Activated gamma-delta T cell treated with anti-CD3 and anti-CD28 coated beads, Interleukin-2, amount 50 U/mL, for 16 hours (primary cell): ENCODE results near the gene PIK3R3.

Experiments used
- DNase-seq: peaks from one replicate; pipeline ENCODE4 v3.0.0-alpha.2; 2020; ENCODE audit warnings: low read depth

PIK3R3 gene

DNA sequence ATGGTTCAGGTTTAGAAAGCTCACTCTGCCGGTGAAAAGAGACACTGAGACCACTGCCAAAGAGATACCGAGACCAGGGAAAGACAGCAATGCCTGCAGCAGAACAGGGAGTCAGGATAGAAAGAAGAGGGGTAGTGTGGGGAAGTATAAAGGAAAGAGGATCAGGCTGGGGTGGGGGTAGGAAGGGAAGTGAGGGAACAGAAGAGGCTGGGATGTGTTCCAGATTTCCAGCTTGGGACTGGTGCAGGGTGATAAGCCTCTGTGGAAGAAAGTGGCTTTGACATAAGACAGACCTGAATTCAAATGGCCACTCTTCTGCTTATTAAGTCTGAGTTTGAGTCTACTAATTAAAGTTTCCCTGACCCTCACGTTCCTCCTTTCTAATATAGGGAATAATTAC lies 105.9 kb downstream of the PIK3R3 start:
- no peak for DNase-seq

DNA sequence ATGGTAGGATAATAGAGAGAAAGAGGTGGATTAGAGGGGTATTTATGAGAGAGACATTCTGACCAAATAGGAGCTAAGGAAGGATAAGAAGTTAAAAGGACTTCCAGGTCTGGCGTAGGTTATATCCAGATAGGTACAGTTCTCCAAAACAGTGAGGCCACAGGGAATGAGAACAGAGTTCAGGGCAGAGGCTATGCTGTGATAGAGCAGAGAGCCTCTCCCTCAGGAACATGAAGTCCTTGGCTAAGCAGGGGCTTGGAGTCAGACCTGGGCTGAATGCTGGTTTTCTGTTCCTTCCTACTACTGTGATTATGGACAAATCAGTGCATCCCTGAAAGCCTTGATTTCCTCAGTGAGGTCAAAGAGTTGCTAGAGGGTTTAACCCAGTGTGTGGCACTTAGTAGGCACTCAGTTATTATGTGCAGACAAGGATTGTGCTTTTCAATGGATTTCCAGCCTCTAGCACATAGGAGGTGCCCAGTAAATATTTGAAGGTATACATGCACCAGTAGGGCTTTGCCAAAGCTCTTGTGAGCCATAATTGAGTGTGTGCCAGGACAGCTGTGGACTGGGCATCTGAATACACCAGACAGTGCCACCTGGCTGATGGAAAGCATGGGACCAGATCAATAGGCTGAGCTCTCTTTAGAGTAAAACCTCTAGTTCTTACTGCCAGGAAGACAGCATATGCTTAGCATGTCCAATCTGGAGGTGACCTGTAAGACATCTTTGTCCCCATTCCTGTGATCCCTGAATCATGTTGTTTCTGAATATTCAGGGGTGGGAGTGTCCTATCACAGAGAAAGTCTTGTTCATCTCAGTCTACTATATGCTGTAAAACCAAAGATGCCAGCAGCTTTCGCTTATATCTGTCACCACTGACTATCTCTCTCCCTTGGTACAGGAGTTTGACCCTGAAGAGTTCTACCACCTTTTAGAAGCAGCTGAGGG lies 111.1 kb downstream of the PIK3R3 start:
- no peak for DNase-seq

DNA sequence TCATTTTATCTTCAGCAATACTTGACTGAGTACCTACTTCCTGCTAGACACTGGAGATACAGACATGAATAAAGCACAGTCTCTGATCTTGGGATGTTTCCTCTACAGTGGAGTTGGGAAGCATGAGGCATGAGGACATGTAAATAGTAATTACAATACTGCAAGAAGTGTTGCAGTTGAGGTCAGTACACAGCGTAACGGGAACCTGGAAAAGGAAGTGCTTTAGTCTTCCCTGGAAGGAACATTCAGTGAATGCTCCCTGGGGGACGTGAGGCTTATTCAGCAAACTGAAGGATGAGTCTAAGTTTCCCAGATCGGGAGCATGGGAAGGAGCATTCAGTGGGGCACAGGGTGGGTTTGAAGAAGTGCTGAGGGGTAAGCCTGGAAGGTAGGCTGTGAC lies 112.4 kb downstream of the PIK3R3 start:
- DNase-seq = no peak

DNA sequence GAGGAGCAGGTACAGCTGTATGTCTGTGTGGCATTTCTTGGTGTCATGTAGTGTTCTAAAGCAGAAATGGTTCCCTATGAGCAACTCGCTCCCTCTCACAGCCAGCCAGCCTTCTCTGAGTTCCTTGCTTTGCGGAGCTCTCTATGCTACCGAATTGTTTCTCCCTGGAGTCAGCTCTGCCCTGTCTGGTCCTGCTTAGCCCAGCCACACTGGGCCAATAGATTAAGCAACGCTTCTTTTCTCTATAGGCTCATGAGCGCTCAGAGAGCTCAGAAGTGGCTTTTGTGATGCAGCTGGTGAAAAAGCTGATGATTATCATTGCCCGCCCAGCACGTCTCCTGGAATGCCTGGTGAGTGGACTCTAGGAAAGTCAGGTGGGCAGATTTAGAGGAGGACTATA lies 113.1 kb downstream of the PIK3R3 start:
- no peak for DNase-seq

DNA sequence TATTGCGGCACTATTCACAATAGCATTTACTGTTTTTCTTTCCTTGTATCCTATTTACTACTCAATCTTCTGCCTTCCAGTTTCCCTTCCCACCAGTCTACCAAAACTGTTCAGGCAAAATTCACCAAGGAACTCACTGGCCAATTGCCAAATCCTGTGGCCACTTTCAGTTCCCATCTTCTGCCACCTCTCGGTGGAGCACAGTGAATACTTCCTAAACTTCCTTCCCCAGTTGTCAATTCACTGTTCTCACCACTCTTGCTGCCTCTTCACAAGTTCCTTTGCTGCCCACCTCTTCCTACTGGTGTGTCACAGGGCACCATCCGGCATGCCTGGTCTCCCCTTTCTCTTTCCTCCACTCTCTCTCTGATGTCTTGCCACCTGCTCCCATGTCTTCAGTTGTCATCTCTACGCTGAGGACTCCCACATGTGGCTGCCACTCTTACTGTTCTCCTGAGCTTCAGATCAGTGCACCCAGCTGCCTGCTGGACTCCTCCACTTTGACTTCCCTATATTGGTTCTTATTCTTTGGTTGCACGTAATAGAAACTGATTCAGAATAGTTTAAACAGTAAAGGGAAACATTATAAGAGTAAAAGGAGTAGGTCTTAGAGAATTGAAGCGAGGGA lies 114.4 kb downstream of the PIK3R3 start:
- DNase-seq = no peak

DNA sequence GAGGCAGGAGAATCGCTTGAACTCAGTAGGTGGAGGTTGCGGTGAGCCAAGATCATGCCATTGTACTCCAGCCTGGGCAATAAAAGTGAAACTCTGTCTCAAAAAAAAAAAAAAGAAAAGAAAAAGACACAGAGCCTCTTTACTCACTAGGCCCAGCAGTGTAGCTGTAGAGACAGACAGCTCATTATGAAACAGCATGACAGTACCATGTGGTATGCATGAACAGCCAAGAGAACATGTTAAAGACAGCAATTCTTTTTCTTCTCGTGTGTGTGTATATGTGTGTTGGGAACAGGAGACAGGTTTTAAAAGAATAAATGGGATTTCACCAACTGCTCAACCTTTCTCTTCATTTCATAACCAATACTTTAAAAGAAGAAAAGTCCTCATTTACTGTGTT lies 118.8 kb downstream of the PIK3R3 start:
- DNase-seq = no peak

DNA sequence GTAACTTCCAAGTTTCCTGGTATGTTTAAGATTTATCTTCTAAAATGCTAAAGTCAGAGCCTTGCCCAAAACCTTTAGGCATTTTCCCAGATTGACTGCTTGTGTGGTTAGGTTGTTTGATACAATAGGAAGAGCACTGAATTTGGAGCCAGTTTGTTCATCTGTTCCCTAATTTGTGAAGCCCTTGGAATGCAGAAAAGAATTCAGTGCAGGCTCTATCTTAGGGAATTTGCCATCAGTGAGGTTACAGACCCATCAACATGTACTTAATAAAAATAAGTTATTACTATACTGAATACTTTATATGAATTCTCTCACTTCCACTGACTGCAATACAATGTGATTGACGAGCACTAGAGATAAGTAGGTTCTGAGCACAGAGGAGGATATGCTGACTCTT lies 120.2 kb downstream of the PIK3R3 start:
- DNase-seq = no peak

DNA sequence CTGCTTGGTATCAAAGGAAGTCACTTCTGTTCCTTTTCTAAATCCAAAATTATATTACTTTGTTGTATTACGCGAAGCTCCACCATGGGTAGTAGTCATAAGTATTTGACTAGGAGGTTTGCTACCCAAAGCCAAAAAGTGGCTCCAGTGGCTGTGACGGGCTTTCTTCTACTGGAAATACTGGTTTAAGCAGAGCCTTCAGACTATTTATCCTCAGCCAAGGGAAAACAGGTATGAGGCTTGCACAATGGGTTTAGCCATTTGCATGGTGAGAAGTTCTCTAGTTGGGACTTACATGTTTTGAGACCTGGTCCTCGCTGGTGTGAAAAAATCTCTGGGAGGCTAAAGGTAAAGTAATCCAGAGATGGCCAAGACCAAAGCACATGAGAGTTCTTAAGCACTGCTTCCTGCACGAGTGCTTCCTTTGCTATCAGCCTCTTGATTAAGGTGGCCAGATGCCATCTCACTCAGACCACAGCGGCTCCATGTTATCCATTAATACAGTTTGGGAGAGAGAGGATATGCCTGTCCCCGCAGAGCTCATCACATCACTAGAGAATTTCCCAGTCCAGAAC lies 121.2 kb downstream of the PIK3R3 start:
- no peak for DNase-seq

DNA sequence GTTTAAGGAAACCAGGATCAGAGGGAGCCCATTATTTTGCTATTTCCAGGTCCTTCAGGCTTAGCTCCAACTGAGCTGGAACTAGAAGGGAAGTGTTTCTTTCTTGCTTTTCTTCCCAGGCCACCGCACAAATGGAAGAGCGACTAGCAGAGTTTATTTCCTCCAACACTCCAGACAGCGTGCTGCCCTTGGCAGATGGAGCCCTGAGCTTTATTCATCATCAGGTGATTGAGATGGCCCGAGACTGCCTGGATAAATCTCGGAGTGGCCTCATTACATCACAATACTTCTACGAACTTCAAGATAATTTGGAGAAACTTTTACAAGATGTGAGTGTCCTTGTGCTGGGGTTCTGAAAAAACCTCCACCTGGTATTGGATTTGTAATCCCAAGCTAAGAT lies 121.8 kb downstream of the PIK3R3 start:
- no peak for DNase-seq

DNA sequence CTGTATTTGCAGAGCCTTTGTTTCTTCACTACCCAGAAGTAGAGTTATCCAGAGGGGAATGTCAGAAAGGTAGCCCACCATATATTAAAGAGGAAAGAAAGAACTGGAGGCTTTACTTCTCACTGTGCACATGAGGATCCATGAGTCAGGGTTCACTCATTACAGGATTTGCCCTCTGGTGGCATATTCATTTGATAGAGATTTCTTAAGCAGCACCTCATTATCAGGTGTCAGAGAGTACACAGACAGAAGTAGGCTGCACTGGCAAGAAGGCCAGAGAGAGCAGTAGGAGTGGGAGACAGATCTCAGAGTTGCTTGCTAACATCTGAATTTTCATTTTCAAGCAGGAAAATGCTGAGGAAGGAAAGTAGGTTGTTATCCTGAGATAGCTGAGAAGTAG lies 123.8 kb downstream of the PIK3R3 start:
- no peak for DNase-seq

DNA sequence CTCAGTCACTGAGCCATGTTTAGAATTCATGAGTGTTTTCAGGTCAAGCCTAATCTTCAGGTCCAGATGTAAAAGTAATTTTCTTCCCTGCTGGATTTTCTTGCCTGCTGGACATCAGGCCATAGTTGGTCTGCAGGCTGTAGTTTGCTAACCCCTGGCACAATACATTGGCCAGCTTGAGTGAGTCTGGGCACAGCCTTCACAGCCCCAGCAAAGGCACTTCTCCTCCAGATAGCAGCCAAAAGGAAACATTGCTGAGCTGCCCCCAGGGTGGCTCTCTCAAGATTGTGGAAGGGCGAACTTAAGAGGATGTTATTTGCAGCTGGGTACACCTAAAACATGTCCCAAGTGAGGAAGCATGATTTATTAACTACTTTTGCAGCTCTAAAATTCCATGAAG lies 126.8 kb downstream of the PIK3R3 start:
- no peak for DNase-seq

DNA sequence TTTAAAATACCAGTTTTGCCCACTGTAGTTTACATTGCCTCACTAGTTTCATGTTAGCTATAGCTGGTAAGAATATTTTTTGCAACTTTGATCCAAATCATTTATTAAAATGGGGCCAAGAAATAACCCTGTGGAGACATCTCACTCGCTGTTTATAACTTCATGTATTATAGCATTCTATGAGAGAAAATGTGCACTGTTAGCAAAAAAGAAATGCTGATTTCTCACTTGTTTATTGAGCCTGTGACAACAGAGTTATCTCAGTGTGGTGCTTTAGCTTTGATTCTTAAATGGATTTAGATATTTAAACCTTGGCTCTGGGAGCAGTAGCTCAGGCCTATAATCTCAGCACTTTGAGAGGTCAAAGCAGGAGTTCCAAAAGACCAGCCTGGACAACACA lies 127.9 kb downstream of the PIK3R3 start:
- no peak for DNase-seq

DNA sequence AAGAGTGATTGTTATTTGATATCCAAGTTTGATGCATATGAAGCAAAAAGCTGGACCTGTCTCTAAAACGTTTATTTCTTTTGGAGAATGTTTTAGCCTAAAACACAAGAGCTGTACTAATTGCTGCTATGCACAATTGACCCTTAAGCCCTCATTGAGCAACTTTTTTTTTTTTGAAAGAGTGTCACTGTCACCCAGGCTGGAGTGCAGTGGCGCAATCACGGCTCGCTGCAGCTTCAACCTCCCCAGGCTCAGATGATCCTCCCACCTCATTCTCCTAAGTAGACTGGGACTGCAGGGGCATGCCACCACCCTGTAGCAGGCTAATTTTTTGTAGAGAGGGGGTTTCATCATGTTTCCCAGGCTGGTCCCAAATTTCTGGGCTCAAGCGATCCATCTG lies 129.1 kb downstream of the PIK3R3 start:
- DNase-seq = no peak

DNA sequence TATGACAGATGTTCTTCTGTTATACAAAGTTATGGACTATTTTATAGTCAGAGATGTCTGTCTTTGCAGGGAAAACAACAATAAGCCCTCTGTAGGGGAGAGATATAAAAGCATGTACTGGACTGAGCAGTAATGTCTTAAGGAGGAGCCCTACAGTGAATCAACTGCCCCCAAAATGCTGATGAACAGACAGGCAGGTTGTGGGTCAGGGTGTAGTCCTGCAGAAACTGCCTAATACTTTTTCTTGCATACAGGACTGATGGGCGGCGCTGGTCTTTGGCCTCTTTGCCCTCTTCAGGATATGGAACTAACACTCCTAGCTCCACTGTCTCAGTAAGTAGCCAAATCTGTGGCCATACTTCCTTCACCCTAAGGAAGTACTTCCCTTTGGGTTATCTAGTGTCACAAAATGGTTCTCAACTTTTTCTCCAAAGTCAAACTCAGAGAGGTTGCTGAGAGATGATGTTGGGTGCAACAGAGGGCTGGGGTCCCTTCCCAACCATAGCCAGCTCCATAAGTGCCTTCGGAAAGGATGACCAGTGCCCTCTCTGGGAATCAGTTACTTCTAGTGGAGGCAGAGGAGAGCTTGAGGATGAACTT lies 129.8 kb downstream of the PIK3R3 start:
- DNase-seq = no peak

DNA sequence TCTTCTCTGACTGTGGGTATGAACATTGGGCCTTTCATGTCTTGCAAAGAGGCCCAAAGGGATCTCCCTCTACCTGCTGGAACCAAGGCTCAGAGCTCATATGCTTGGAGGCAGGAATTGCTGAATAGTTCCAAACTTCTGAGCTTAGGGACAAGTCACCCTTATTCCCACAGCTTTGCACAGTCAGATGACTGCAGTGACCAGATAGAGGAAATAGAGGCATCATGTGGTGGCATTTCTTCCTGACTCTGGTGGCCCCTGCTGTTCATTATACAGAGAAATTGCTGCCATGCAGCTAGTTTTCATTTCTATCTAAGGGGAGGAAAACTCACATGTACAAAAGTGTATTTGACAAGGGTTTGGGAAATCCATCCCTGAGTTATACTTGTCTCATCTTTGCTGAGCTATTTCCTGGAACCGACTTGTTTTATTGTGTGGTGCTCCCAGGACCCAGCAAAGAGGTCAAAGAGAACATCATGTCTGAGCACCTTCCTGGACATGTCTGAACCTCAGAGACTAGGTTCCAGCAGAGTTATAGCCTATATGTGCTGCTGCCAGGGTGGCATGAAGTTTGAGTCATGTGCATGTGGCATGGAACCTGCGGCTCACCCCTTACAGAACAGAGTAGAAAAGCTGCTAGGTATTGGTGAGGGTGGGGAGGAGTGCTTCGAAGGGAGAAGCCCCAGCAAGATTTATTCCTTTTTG lies 131.2 kb downstream of the PIK3R3 start:
- no peak for DNase-seq

DNA sequence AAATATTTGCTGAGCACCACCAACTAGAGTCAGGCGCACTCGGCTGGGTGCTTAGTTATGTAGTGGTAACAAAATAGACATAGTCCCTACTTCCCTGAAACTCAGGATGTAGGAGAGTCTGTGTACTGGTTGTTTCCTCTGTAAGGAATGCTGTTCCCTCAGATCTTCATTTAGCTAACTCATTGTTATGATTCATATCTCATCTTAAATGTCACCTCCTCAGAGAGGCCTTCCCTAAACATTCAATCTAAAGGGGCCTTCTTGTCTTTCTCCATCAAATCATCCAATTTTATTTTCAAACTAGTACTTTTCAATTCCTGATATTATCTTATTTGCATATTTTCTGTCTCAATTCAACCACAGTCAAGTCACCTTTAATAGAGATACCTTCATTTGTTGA lies 132.9 kb downstream of the PIK3R3 start:
- no peak for DNase-seq

DNA sequence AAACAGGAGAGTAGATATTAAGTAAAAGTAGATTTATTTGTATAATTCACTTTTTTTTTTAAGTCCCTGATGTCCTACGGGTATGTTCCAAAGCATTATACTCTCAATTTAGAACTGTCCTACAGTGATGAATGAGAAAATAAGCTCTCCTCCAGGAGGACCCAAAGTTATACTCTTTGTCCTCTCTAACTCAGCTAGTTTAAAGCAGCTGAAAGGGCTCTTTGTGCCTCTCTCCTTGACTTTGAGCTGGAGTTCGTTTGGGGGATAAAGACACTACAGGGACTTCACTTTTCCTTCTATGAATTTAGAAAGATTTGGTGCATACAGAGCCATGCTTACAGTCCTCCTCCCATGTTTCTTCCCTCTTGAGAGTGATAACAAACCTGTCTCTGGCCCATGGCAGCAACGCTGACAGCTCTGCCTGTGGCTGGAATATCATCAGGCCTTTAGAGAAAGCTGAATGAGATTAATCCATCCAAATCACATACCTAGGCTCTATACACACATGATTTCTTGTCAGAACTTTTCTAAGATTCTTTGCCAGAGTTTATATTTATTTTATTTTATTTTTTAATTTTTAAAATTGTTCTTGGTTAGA lies 134.3 kb downstream of the PIK3R3 start:
- no peak for DNase-seq

DNA sequence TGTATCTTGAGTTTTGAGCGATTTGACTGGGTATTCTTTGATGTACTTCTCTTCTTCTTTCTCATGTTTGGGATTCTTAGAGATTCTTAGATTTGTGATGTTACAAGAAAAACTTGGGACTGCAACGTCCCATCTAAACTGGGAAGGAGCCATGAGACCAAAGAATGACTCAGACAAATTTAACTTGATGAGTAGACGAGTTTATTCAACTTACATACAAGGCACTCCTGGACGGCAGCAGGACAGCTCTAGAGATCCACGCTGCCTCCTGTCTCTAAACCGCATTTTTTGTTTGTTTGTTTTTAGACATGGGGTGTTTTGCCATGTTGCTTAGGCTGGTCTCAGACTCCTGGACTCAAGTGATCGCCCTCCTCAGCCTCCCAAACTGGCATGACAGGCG lies 137.1 kb downstream of the PIK3R3 start:
- DNase-seq = no peak

DNA sequence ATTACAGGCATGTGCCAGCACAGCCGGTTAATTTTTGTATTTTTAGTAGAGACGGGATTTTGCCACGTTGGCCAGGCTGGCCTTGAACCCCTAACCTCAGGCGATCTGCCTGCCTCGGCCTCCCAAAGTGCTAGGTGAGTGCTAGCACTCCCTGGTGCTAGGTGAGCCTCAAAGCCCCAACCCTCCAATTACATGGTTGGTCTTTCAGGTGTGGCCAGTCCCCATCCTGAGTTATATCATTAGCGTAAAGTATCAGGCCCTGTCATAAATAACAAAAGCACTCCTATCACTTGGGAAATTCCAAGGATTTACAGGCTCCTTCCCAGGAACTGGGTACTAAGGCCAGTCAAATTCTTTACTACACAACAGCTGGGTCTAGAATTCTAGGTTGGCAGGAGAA lies 138.0 kb downstream of the PIK3R3 start:
- no peak for DNase-seq
